A549 (cell line): Measurements from ENCODE around the gene MYH6. TPM values are rescaled to one million over a fixed set of nuclear protein-coding genes. Genes with fewer than 3 reads are reported as not detected.

Experiments
- ATAC-seq, 2 experiments: fragments of 200-7000 bp in 1 of 2; fragments of >200 bp in 1 of 2; cut with Nextera tagmentation in 1 of 2; cut with Tn5 transposase in 1 of 2; 3 replicates each; pipeline versions ENCODE4 v1.8.0 to v1.9.1; 2018 to 2020; ENCODE audit warnings: mild to moderate bottlenecking in 1 of 2, moderate library complexity in 1 of 2
- CTCF ChIA-PET: fragments of 300-600 bp; sonication (Branson Sonifier 250); formaldehyde crosslinking; extraction: SDS; loops from one replicate; lab custom pipeline; 2021; ENCODE audit warnings: antibody characterized with exemption, inconsistent platforms; lab: Yijun Ruan, JAX
- POLR2A ChIA-PET: fragments of 350-600 bp; formaldehyde crosslinking; extraction: SDS; loops from one replicate; lab custom pipeline; 2021; ENCODE audit warnings: antibody characterized with exemption, inconsistent platforms; lab: Yijun Ruan, JAX
- DNase-seq, 2 experiments: peaks; one replicate each; pipeline versions ENCODE4 v3.0.0 to v3.0.0-alpha.2; 2011 to 2016; ENCODE audit warnings: low read depth in 1 of 2, low spot score in 1 of 2
- FAIRE-seq: peaks from 2 replicates; lab custom pipeline; 2011; peaks lifted over from hg19 to GRCh38; lab: Jason Lieb, UNC
- H3K27ac ChIP-seq, 2 experiments: fragments of >200 bp; sonication (Bioruptor Twin); formaldehyde crosslinking; 3 replicates each; pipeline ENCODE4 v1.5.1; 2016 to 2017
- H3K4me1 ChIP-seq: fragments of >200 bp; sonication (Bioruptor Twin); formaldehyde crosslinking; 3 replicates; pipeline ENCODE4 v1.6.1; 2016
- H3K4me2 ChIP-seq: fragments of >200 bp; sonication (Bioruptor Twin); formaldehyde crosslinking; 3 replicates; pipeline ENCODE4 v1.6.1; 2016
- H3K4me3 ChIP-seq: fragments of >200 bp; sonication (Bioruptor Twin); formaldehyde crosslinking; 3 replicates; pipeline ENCODE4 v1.5.1; 2016
- H3K9me3 ChIP-seq: fragments of >200 bp; sonication (Bioruptor Twin); formaldehyde crosslinking; 3 replicates; pipeline ENCODE4 v1.6.1; 2016
- BCL3 ChIP-seq: fragments of >200 bp; sonication (Bioruptor Twin); formaldehyde crosslinking; IDR thresholded peaks from 3 replicates; pipeline ENCODE4 v1.6.1; 2016
- E2F6 ChIP-seq: IDR thresholded peaks from 2 replicates; pipeline ENCODE4 v1.6.1; 2012; ENCODE audit warnings: low read depth, borderline replicate concordance
- ELK1 ChIP-seq: fragments of 150-350 bp; IDR thresholded peaks from 2 replicates; pipeline ENCODE4 v1.6.1; 2014; ENCODE audit warnings: low read depth, mild to moderate bottlenecking, low read length
- EP300 ChIP-seq, 2 experiments: fragments of >200 bp; sonication (Bioruptor Twin); formaldehyde crosslinking; IDR thresholded peaks; 2 replicates in 1 of 2; 3 replicates in 1 of 2; pipeline ENCODE4 v1.6.1; 2016 to 2017
- ESRRA ChIP-seq: fragments of 150-350 bp; IDR thresholded peaks from 2 replicates; pipeline ENCODE4 v1.6.1; 2014; ENCODE audit warnings: mild to moderate bottlenecking, low read length, borderline replicate concordance
- FOSB ChIP-seq: fragments of 250-450 bp; sonication (Bioruptor Pico); IDR thresholded peaks from 2 replicates; pipeline ENCODE4 v1.5.0; 2020; ENCODE audit warnings: mild to moderate bottlenecking, moderate library complexity
- FOSL2 ChIP-seq, 2 experiments: fragments of 450-650 bp in 1 of 2; fragments of >200 bp in 1 of 2; sonication (Bioruptor Twin) in 1 of 2; formaldehyde crosslinking; IDR thresholded peaks; 2 replicates each; pipeline versions ENCODE4 v1.5.0 to v1.6.1; 2016 to 2020; ENCODE audit warnings: mild to moderate bottlenecking in 1 of 2, moderate library complexity in 1 of 2
- HMGXB4 ChIP-seq: fragments of 250-450 bp; sonication (Bioruptor Pico); IDR thresholded peaks from 2 replicates; pipeline ENCODE4 v1.5.0; 2021; ENCODE audit warnings: mild to moderate bottlenecking, moderate library complexity, borderline replicate concordance
- HOXA7 ChIP-seq: fragments of 250-450 bp; sonication (Bioruptor Pico); IDR thresholded peaks from 2 replicates; pipeline ENCODE4 v1.5.0; 2020; ENCODE audit warnings: mild to moderate bottlenecking, moderate library complexity
- KDM1A ChIP-seq: fragments of 200-600 bp; sonication (generic); IDR thresholded peaks from 2 replicates; pipeline ENCODE4 v1.6.1; 2016; ENCODE audit warnings: low read depth, mild to moderate bottlenecking
- NFE2L2 ChIP-seq: fragments of 150-350 bp; conservative IDR thresholded peaks from 2 replicates; pipeline ENCODE4 v1.6.1; 2014; ENCODE audit warnings: low read length
- NPAS2 ChIP-seq: fragments of 250-450 bp; sonication (Bioruptor Pico); IDR thresholded peaks from 2 replicates; pipeline ENCODE4 v1.8.0; 2022; ENCODE audit warnings: mild to moderate bottlenecking, moderate library complexity, borderline replicate concordance
- NR3C1 ChIP-seq: fragments of >200 bp; sonication (Bioruptor Twin); formaldehyde crosslinking; IDR thresholded peaks from 3 replicates; pipeline ENCODE4 v1.6.1; 2017
- PBX3 ChIP-seq: IDR thresholded peaks from 2 replicates; pipeline ENCODE4 v1.6.1; 2012
- PHF8 ChIP-seq: fragments of 200-600 bp; sonication (generic); IDR thresholded peaks from 2 replicates; pipeline ENCODE4 v1.6.1; 2016; ENCODE audit warnings: low read depth, mild to moderate bottlenecking, antibody characterized with exemption, moderate library complexity, borderline replicate concordance
- RARB ChIP-seq: fragments of 250-450 bp; sonication (Bioruptor Pico); IDR thresholded peaks from 2 replicates; pipeline ENCODE4 v1.8.0; 2021; ENCODE audit warnings: mild to moderate bottlenecking, moderate library complexity
- RFX5 ChIP-seq: fragments of 450-650 bp; IDR thresholded peaks from 2 replicates; pipeline ENCODE4 v1.7.1; 2014; ENCODE audit warnings: antibody characterized with exemption, mild to moderate bottlenecking, moderate library complexity
- USF2 ChIP-seq: fragments of 450-650 bp; IDR thresholded peaks from 2 replicates; pipeline ENCODE4 v1.6.1; 2014; ENCODE audit warnings: antibody characterized with exemption
- WGBS: methylation state at CpG from one replicate; pipeline ENCODE4 v1.1.6; 2017; ENCODE audit errors: missing lambda C conversion rate; 5-methylcytosine and 5-hydroxymethylcytosine counted together
- polyA plus RNA-seq, 4 experiments: library from polyadenylated mRNA; depleted of rRNA in 3 of 4; stranded (reverse); fragments of >200 nt; fragmentation: RNase III in 1 of 4; extraction: RNeasy Plus Mini Kit Qiagen cat#74134 plus additional on column Dnase treatment in 1 of 4; gene quantifications; 2 replicates in 3 of 4; 3 replicates in 1 of 4; pipeline ENCODE4 v1.2.3, GENCODE V29; 2011 to 2017

MYH6 gene
- polyA plus RNA-seq, 2 of the 4 experiments (the other 2 are of a cell fraction) = not detected

- WGBS = 48% methylated on average over 20 of the region's 22 CpGs
- DNase-seq (no peak), ATAC-seq (no peak; a peak in 1 of 6 replicates), FAIRE-seq (no peak)
- H3K27ac ChIP-seq = no peak overlapping the region
- TF ChIP-seq ELK1 = no peak
- TF ChIP-seq NPAS2 (CRISPR knock-in tag) = no peak
- no peak for TF ChIP-seq HMGXB4 (CRISPR knock-in tag)
- CTCF ChIA-PET = interaction anchor here (0.6 to 9.6 kb wide), 10 partner anchors 10 to 127 kb away, joined by 3 to 80 read pairs (median 4); partner anchors contain the start of gene CMTM5
- no peaks in the 10 kb centered on the region for H3K9me3 ChIP-seq
- no peak overlapping the region for H3K4me3 ChIP-seq
- H3K4me1 ChIP-seq = no peaks in the 10 kb centered on the region
- POLR2A ChIA-PET = no interaction called here
- no peak overlapping the region for H3K4me2 ChIP-seq
Measured at GRCh38 chr14:23359722-23360447, 48.2 kb downstream of the MYH6 start.

- no peak overlapping the region for H3K4me2 ChIP-seq
- ChIA-PET POLR2A (no interaction called here), CTCF (interaction anchor here (1.2 to 9.6 kb wide), 3 partner anchors 12 to 32 kb away, joined by 6 to 80 read pairs (median 28); partner anchors contain the start of gene CMTM5)
- FAIRE-seq = no peak
- no peaks in the 10 kb centered on the region for H3K4me1 ChIP-seq
- no peak for DNase-seq
- H3K27ac ChIP-seq = no peak overlapping the region
- TF ChIP-seq FOSB (CRISPR knock-in tag) (no peak), RARB (CRISPR knock-in tag) (no peak), BCL3 (no peak), NFE2L2 (no peak), FOSL2 (IDR thresholded peaks at IDR 0.05) (no peak), FOSL2 (CRISPR knock-in tag; IDR thresholded peaks at IDR 0.05) (no peak), PBX3 (no peak), ESRRA (no peak), HMGXB4 (CRISPR knock-in tag) (no peak), E2F6 (no peak), EP300 (IDR thresholded peaks at IDR 0.05) (no peak), RFX5 (no peak), KDM1A (no peak), NR3C1 (no peak), USF2 (no peak), PHF8 (no peak), HOXA7 (no peak)
- 70% methylated on average over 4 of the region's 11 CpGs for WGBS
- H3K4me3 ChIP-seq = no peak overlapping the region
- ATAC-seq = no peak
- H3K9me3 ChIP-seq = no peaks in the 10 kb centered on the region
Measured at GRCh38 chr14:23359167-23359626, 48.9 kb downstream of the MYH6 start.
